ENCODE results near the gene SLC6A17.

SLC6A17 gene

DNA sequence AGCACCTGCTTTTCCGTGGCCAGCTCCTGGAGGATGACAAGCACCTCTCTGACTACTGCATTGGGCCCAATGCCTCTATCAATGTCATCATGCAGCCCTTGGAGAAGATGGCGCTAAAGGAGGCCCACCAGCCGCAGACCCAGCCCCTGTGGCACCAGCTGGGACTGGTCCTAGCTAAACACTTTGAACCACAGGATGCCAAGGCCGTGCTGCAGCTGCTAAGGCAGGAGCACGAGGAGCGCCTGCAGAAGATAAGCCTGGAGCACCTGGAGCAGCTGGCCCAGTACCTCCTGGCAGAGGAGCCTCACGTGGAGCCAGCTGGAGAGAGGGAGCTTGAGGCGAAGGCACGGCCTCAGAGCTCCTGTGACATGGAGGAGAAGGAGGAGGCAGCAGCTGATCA is 37.6 kb upstream of the SLC6A17 start:
- DNase-seq (ENCODE audit: low read depth), result no peak
- H3K4me3 ChIP-seq (replicated peaks; ENCODE audit: low read depth, low read length), result no peak overlapping the region
- TF ChIP-seq, protein P1, sequence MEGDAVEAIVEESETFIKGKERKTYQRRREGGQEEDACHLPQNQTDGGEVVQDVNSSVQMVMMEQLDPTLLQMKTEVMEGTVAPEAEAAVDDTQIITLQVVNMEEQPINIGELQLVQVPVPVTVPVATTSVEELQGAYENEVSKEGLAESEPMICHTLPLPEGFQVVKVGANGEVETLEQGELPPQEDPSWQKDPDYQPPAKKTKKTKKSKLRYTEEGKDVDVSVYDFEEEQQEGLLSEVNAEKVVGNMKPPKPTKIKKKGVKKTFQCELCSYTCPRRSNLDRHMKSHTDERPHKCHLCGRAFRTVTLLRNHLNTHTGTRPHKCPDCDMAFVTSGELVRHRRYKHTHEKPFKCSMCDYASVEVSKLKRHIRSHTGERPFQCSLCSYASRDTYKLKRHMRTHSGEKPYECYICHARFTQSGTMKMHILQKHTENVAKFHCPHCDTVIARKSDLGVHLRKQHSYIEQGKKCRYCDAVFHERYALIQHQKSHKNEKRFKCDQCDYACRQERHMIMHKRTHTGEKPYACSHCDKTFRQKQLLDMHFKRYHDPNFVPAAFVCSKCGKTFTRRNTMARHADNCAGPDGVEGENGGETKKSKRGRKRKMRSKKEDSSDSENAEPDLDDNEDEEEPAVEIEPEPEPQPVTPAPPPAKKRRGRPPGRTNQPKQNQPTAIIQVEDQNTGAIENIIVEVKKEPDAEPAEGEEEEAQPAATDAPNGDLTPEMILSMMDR (IDR thresholded peaks at IDR 0.05; ENCODE audit: low read length, missing control alignments), result no peak

GRCh38 chr1:110113551-110113950 is 36.7 kb upstream of the SLC6A17 start:
- TF ChIP-seq, protein P1 (IDR thresholded peaks at IDR 0.05; ENCODE audit: low read length, missing control alignments), result no peak
- no peak overlapping the region for H3K4me3 ChIP-seq (replicated peaks; ENCODE audit: low read depth, low read length)
- no peak for DNase-seq (ENCODE audit: low read depth)

DNA sequence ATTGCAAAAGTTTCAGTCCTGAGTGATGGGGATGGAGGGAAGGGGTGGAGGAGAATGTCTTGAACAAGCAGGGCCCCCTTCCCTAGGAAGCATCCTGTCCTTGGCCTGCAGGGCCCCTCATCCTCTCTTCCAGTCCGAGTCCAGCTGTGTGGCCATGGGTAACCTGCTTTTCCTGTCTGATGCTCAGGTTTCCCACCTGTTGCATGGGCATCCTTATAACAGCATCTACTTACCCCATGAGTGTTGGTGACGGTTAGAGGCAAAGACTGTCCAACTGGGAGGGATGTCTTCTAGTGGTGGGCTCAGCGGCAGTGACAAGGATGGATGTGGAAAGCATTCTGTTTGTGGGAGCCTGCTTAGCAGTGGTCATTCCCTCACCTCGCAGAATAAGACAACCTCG is 36.1 kb upstream of the SLC6A17 start:
- no peak for DNase-seq (ENCODE audit: low read depth)
- no peak overlapping the region for H3K4me3 ChIP-seq (replicated peaks; ENCODE audit: low read depth, low read length)
- TF ChIP-seq, protein P1 (IDR thresholded peaks at IDR 0.05; ENCODE audit: low read length, missing control alignments), result no peak

DNA sequence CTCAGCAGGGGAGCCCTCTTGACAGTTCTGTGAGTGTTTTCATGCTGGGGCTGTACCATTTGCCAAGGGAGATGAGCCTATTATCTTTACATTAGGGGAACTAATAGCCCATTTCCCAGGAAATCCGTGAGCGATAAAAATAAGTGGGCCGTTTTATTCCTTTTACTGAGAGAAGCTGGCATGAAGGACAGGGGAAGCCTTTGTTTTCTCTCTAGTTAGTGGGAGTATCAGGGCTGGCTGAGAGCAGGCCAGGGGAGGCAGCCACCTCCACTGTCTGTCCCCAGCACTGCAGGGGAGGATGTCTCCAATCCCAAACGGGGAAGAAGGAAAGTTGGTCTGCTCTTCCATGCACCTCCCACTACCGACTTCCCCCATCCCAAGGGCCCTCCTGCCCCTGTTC is 35.5 kb upstream of the SLC6A17 start:
- TF ChIP-seq, protein P1 (IDR thresholded peaks at IDR 0.05; ENCODE audit: low read length, missing control alignments), result no peak
- no peak for DNase-seq (ENCODE audit: low read depth)
- H3K4me3 ChIP-seq (replicated peaks; ENCODE audit: low read depth, low read length), result no peak overlapping the region

GRCh38 chr1:110118636-110119396 is 31.5 kb upstream of the SLC6A17 start:
- DNase-seq (ENCODE audit: low read depth), result no peak
- TF ChIP-seq, protein P1 (IDR thresholded peaks at IDR 0.05; ENCODE audit: low read length, missing control alignments), result no peak
- no peak overlapping the region for H3K4me3 ChIP-seq (replicated peaks; ENCODE audit: low read depth, low read length)

DNA sequence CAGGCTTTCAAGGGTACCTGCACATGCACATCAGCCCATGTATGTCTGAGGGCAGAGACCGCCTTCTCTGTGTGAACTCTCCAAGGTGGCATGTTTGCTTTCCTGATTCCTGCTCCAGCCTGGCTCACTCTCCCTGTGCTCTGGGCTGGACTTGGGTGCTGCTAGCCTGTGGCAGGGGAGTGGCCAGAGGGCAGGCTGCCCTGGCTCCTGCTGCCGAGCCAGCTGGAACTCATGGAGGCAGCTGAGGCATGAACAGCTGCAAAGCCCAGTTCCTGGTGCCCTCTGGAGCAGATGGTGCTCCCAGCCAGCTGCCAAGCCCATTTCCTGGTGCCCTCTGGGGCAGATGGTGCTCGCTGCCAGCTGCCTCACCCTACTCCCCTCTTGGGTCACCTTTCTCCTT is 30.5 kb upstream of the SLC6A17 start:
- H3K4me3 ChIP-seq (replicated peaks; ENCODE audit: low read depth, low read length), result no peak overlapping the region
- TF ChIP-seq, protein P1 (IDR thresholded peaks at IDR 0.05; ENCODE audit: low read length, missing control alignments), result no peak
- DNase-seq (ENCODE audit: low read depth), result no peak

All from fibroblast of pulmonary artery (primary cell).